Thyroid gland (tissue), 4 donors: ENCODE results near the gene WWP2.

Source experiments
- CTCF ChIP-seq, 6 experiments: fragments of 200-600 bp in 3 of 6; fragments of 450-650 bp in 3 of 6; sonication (generic) in 3 of 6; IDR thresholded peaks; one replicate each; pipeline ENCODE4 v1.5.1; 2016 to 2019; ENCODE audit warnings: antibody characterized with exemption in 6 of 6, mild to moderate bottlenecking in 2 of 6, inconsistent platforms in 1 of 6, moderate library complexity in 1 of 6
- POLR2A ChIP-seq, 2 donors: fragments of 450-650 bp; IDR thresholded peaks; one replicate each; pipeline ENCODE4 v1.6.1; 2017; ENCODE audit warnings: antibody characterized with exemption in 2 of 2, mild to moderate bottlenecking in 2 of 2, moderate library complexity in 1 of 2

- TF ChIP-seq CTCF (IDR thresholded peaks at IDR 0.05) (no peak), POLR2A (IDR thresholded peaks at IDR 0.05) (no peak)
These were observed 19.0 kb downstream of the WWP2 start for GRCh38 chr16:69781118-69781517.
